Peyer's patch (tissue), 4 donors: ENCODE measurements around the gene AMZ1. TPM values are rescaled to one million over a fixed set of nuclear protein-coding genes. Genes with fewer than 3 reads are reported as not detected.

Source experiments
- DNase-seq, 3 donors: peaks; one replicate each; pipeline ENCODE4 v3.0.0-alpha.2; 2017 to 2019
- H3K27ac ChIP-seq, 4 donors: fragments of 200-600 bp; sonication (generic); one replicate each; pipeline ENCODE4 v1.5.1; 2016 to 2019
- H3K27me3 ChIP-seq, 2 donors: fragments of 200-600 bp; sonication (generic); one replicate each; pipeline ENCODE4 v1.5.1; 2019
- H3K36me3 ChIP-seq, 3 donors: fragments of 200-600 bp; sonication (generic); one replicate each; pipeline ENCODE4 v1.5.1; 2016 to 2019
- H3K4me1 ChIP-seq, 4 donors: fragments of 200-600 bp; sonication (generic); one replicate each; pipeline ENCODE4 v1.5.1; 2016 to 2019
- H3K4me3 ChIP-seq, 4 donors: fragments of 200-600 bp; sonication (generic); 1 replicate in 3 of 4; 2 replicates in 1 of 4; pipeline ENCODE4 v1.5.1; 2016 to 2019; ENCODE audit warnings: mild to moderate bottlenecking in 1 of 4
- H3K9me3 ChIP-seq, 4 donors: fragments of 200-600 bp; sonication (generic); one replicate each; pipeline ENCODE4 v1.5.1; 2016 to 2019; ENCODE audit warnings: mild to moderate bottlenecking in 1 of 4
- POLR2A ChIP-seq, 2 donors: fragments of 450-650 bp; IDR thresholded peaks; one replicate each; pipeline ENCODE4 v1.5.1; 2017; ENCODE audit warnings: antibody characterized with exemption in 2 of 2, mild to moderate bottlenecking in 2 of 2, moderate library complexity in 2 of 2
- total RNA-seq, 4 donors: library from RNA; depleted of rRNA; stranded (reverse); fragments of >200 nt; gene quantifications; one replicate each; pipeline ENCODE4 v1.1.0, GENCODE V29; 2016
- TF ChIP-seq, protein P1 (sequence below), 6 experiments: fragments of 450-650 bp in 4 of 6; fragments of 200-600 bp in 2 of 6; sonication (generic) in 1 of 6; IDR thresholded peaks; one replicate each; pipeline ENCODE4 v1.5.1; 2017 to 2019; ENCODE audit warnings: antibody characterized with exemption in 6 of 6, mild to moderate bottlenecking in 3 of 6, moderate library complexity in 1 of 6

Gene AMZ1
- total RNA-seq, 4 donors from 2014 or later: 0.67 TPM; not detected in 3

DNA sequence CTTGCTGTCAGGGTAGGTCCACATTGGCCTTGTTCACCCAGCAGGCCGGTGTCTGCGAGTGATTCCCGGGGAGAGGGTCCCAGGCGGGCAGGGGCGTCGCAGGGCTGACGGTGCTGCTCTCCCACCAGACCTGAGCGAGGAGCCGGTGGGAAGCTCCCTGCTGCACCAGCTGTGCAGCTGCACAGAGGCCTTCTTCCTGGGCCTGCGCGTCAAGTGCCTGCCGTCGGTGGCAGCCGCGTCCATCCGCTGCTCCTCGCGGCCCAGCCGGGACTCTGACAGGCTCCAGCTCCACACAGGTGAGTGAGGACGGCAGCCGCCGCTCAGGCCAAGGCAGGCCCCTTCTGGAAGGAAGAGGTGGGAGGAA is 14.6 kb downstream of the AMZ1 start:
- H3K27ac ChIP-seq: no peak overlapping the region
- H3K27me3 ChIP-seq: no peaks in the 10 kb centered on the region
- no peak for TF ChIP-seq POLR2A (IDR thresholded peaks at IDR 0.05)
- TF ChIP-seq, protein P1, sequence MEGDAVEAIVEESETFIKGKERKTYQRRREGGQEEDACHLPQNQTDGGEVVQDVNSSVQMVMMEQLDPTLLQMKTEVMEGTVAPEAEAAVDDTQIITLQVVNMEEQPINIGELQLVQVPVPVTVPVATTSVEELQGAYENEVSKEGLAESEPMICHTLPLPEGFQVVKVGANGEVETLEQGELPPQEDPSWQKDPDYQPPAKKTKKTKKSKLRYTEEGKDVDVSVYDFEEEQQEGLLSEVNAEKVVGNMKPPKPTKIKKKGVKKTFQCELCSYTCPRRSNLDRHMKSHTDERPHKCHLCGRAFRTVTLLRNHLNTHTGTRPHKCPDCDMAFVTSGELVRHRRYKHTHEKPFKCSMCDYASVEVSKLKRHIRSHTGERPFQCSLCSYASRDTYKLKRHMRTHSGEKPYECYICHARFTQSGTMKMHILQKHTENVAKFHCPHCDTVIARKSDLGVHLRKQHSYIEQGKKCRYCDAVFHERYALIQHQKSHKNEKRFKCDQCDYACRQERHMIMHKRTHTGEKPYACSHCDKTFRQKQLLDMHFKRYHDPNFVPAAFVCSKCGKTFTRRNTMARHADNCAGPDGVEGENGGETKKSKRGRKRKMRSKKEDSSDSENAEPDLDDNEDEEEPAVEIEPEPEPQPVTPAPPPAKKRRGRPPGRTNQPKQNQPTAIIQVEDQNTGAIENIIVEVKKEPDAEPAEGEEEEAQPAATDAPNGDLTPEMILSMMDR (IDR thresholded peaks at IDR 0.05): no peak
- peaks cover 0 to 13% (median 0%) of the 10 kb centered on the region in 4 donors for H3K4me1 ChIP-seq
- no peaks in the 10 kb centered on the region for H3K9me3 ChIP-seq
- H3K36me3 ChIP-seq: no peaks in the 10 kb centered on the region
- no peak for DNase-seq
- H3K4me3 ChIP-seq: no peak overlapping the region

DNA sequence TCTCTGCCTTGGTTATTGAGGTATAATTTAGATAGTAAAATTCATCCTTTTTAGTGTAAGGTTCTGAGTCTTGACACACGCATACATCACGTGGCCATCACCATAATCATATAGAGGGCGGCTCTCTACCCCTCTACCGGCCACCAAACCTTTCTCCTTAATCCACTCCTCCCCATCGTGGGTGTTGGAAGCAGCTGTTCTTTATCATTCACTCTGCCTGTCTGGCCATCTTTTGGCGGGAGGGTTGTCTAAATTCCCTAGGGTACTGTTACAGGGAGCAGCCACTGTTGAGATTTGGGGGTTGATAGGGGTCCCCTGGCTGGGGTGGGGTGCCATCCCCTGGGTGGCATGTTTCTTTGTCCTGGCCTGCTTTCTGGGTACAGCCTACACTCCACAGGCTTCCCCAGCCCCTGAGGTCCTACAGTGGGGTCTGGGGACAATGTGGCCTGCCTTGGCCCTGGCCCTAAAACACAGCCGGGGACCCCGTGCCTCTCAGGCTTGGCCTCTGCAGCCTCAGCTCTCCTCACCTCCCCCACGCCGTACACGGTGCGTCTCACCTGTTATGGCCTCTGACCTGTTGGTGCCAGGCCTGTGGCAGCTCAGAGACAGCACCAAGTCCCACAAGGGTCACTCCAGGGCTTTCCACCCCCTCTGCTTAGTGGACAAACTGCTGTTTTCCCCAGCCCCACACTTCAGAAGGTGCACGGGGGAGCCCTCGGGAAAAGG is 17.5 kb downstream of the AMZ1 start:
- TF ChIP-seq, protein P1 (IDR thresholded peaks at IDR 0.05): no peak
- Histone ChIP-seq H3K4me3 (no peak overlapping the region), H3K36me3 (no peaks in the 10 kb centered on the region), H3K27ac (no peak overlapping the region), H3K9me3 (no peaks in the 10 kb centered on the region), H3K27me3 (no peaks in the 10 kb centered on the region), H3K4me1 (peaks cover 0 to 14% (median 8%) of the 10 kb centered on the region in 4 donors)
- DNase-seq: no peak

DNA sequence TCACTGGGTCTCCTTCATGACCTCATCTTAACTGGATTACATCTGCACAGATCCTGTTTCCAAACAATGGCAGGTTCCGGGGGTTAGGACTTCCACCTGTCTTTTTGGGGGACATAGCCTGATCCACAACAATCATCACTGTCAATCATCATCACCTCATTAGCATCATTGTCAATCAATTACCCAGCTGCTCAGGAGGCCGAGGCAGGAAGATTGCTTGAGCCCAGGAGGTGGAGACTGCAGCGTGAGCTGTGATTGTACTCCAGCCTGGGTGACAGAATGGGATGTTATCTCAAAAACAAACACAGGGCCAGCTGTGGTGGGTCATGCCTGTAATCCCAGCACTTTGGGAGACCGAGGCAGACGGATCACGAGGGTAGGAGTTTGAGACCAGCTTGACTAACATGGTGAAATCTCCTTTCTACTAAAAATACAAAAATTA is 18.7 kb downstream of the AMZ1 start:
- no peak for DNase-seq
- H3K4me3 ChIP-seq: no peak overlapping the region
- no peaks in the 10 kb centered on the region for H3K36me3 ChIP-seq
- no peak for TF ChIP-seq POLR2A (IDR thresholded peaks at IDR 0.05)
- TF ChIP-seq, protein P1 (IDR thresholded peaks at IDR 0.05): no peak
- no peak overlapping the region for H3K27ac ChIP-seq
- H3K9me3 ChIP-seq: no peaks in the 10 kb centered on the region
- H3K27me3 ChIP-seq: no peaks in the 10 kb centered on the region
- H3K4me1 ChIP-seq: peaks cover 0 to 20% (median 14%) of the 10 kb centered on the region in 4 donors

DNA sequence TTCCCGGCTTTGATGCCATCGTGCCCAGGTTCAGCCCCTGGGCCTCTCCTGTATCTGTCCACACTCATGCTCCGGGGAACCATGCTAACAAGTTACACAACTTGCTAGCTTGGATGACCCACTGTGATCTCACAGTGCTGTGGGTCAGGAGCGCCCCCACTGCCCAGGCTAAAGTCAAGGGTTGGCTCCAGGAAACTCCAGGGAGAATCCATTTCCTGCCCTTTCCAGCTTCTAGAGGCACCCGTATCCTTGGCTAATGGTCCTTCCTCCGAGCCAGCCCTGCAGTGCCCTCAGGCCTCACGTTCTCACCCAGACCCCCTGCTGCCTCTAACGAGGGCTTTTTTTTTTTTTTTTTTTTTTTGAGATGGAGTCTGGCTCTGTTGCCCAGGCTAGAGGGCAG is 19.5 kb downstream of the AMZ1 start:
- Histone ChIP-seq H3K36me3 (no peaks in the 10 kb centered on the region), H3K9me3 (no peaks in the 10 kb centered on the region), H3K4me3 (no peak overlapping the region), H3K4me1 (peaks cover 0 to 20% (median 14%) of the 10 kb centered on the region in 4 donors), H3K27ac (no peak overlapping the region), H3K27me3 (no peaks in the 10 kb centered on the region)
- no peak for TF ChIP-seq POLR2A (IDR thresholded peaks at IDR 0.05)
- TF ChIP-seq, protein P1 (IDR thresholded peaks at IDR 0.05): no peak
- DNase-seq: no peak

DNA sequence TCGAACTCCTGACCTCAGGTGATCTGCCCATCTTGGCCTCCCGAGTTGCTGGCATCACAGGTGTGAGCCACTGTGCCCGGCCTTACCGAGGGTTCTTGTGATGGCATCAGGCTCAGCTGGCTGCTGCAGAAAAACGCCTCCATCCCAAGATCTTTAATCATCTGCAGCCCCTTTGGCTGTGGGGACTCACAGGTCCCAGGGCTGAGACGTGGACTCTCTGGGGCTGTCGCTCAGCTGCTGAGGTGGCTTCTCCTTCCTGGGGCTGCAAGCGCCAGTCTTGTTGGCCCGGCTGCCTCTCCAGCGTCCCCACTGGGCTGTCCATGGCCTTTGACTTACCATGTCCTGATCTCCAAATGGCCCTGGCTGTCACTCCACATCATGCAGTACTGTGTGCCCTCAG is 20.0 kb downstream of the AMZ1 start:
- Histone ChIP-seq H3K4me1 (peaks cover 0 to 20% (median 14%) of the 10 kb centered on the region in 4 donors), H3K27ac (no peak overlapping the region), H3K9me3 (no peaks in the 10 kb centered on the region), H3K4me3 (no peak overlapping the region), H3K36me3 (no peaks in the 10 kb centered on the region), H3K27me3 (no peaks in the 10 kb centered on the region)
- TF ChIP-seq, protein P1 (IDR thresholded peaks at IDR 0.05): no peak
- TF ChIP-seq POLR2A (IDR thresholded peaks at IDR 0.05): no peak
- DNase-seq: no peak
